H1 (cell line): ENCODE measurements around the gene NAPA. TPM values are rescaled to one million over a fixed set of nuclear protein-coding genes. Genes with fewer than 3 reads are reported as not detected.

Experiments
- ASH2L ChIP-seq: fragments of 200-600, 300-600 bp; sonication (generic); IDR thresholded peaks from one replicate; pipeline ENCODE4 v1.7.1; 2017; ENCODE audit warnings: low read length
- CBX5 ChIP-seq: fragments of 300-800, 300-1000 bp; sonication (generic); IDR thresholded peaks from 2 replicates; pipeline ENCODE4 v1.7.1; 2016; ENCODE audit warnings: antibody characterized with exemption, low read length, low read depth
- KDM4A ChIP-seq: IDR thresholded peaks from one replicate; pipeline ENCODE4 v1.7.1; 2012; ENCODE audit warnings: low read depth, mild to moderate bottlenecking, moderate library complexity, low read length, inconsistent platforms; ENCODE audit not compliant: severe bottlenecking
- PHF8 ChIP-seq: fragments of 200-600 bp; sonication (generic); conservative IDR thresholded peaks from 2 replicates; pipeline ENCODE4 v1.7.1; 2012; ENCODE audit warnings: low read depth, mild to moderate bottlenecking, inconsistent platforms, low read length, moderate library complexity
- POLR2AphosphoS5 ChIP-seq: IDR thresholded peaks from 2 replicates; pipeline ENCODE4 v1.6.1; 2011; ENCODE audit warnings: low read depth, low read length
- RBBP5 ChIP-seq: IDR thresholded peaks from 2 replicates; pipeline ENCODE4 v1.7.1; 2012; ENCODE audit warnings: low read depth, mild to moderate bottlenecking, inconsistent platforms, low read length, moderate library complexity, borderline replicate concordance
- polyA plus RNA-seq, 7 experiments: library from polyadenylated mRNA; depleted of rRNA in 3 of 7; stranded (reverse) in 5 of 7; unstranded in 2 of 7; fragments of >200 nt in 5 of 7; fragments of 200-250 nt in 2 of 7; gene quantifications; 1 replicate in 5 of 7; 2 replicates in 1 of 7; 4 replicates in 1 of 7; pipeline versions ENCODE4 v1.2.1 to v1.2.3, GENCODE V29; 2011 to 2013; ENCODE audit warnings: missing spikeins in 2 of 7, mixed read lengths in 2 of 7
- total RNA-seq: library from RNA; stranded (reverse); fragmentation: NEBNext Ultra II Directional; extraction: Animal tissue kit (Norgen Biotek cat#: 25700); gene quantifications from 2 replicates; pipeline ENCODE4 v1.2.1, GENCODE V29; 2021

The NAPA gene
- total and polyA plus RNA-seq, 2 of the 8 experiments (the other 6 are each of a cell fraction or from before 2014, with no cell fraction given): 58.5 to 78.2 TPM

- no peak for TF ChIP-seq POLR2AphosphoS5
- no peak for TF ChIP-seq PHF8
- no peak for TF ChIP-seq RBBP5
- no peak for TF ChIP-seq ASH2L
- TF ChIP-seq CBX5: no peak
- TF ChIP-seq KDM4A: no peak
Observed at GRCh38 chr19:47481460-47482052, 33.3 kb downstream of the NAPA start (continued).
